Neuronal stem cell (in vitro differentiated cells): ENCODE measurements around the gene UBE2E1.

ENCODE experiments used
- DNase-seq: peaks from one replicate; pipeline ENCODE4 v3.0.0-alpha.2; 2013; ENCODE audit warnings: low spot score
- H2AFZ ChIP-seq: one replicate; pipeline ENCODE4 v1.6.1; 2013; ENCODE audit warnings: mild to moderate bottlenecking, low read length, inconsistent platforms
- H2AK5ac ChIP-seq: 2 replicates; pipeline ENCODE4 v1.6.1; 2013; ENCODE audit warnings: low read depth, mild to moderate bottlenecking, inconsistent platforms, low read length, moderate library complexity, mixed read lengths
- H2BK120ac ChIP-seq: 2 replicates; pipeline ENCODE4 v1.6.1; 2013; ENCODE audit warnings: low read depth, mild to moderate bottlenecking, inconsistent platforms, low read length, moderate library complexity, mixed read lengths
- H2BK12ac ChIP-seq: one replicate; pipeline ENCODE4 v1.6.1; 2013; ENCODE audit warnings: low read length, inconsistent platforms
- H2BK15ac ChIP-seq: 2 replicates; pipeline ENCODE4 v1.6.1; 2013; ENCODE audit warnings: mild to moderate bottlenecking, low read length, inconsistent platforms, mixed read lengths
- H2BK5ac ChIP-seq: one replicate; pipeline ENCODE4 v1.6.1; 2013; ENCODE audit warnings: inconsistent platforms, mild to moderate bottlenecking, low read length, moderate library complexity
- H3K14ac ChIP-seq: one replicate; pipeline ENCODE4 v1.6.1; 2013; ENCODE audit warnings: low read length, inconsistent platforms
- H3K18ac ChIP-seq: 2 replicates; pipeline ENCODE4 v1.6.1; 2013; ENCODE audit warnings: low read length, inconsistent platforms
- H3K23ac ChIP-seq: 2 replicates; pipeline ENCODE4 v1.6.1; 2013; ENCODE audit warnings: low read depth, mild to moderate bottlenecking, mixed read lengths, low read length, inconsistent platforms; ENCODE audit not compliant: poor library complexity
- H3K27ac ChIP-seq: replicated peaks from 3 replicates; pipeline ENCODE4 v1.5.1; 2013; ENCODE audit warnings: low read length, inconsistent platforms
- H3K27me3 ChIP-seq, 3 experiments: 2 replicates each; pipeline ENCODE4 v1.6.1; 2013; ENCODE audit warnings: low read length in 3 of 3, mild to moderate bottlenecking in 2 of 3, inconsistent platforms in 1 of 3, low read depth in 1 of 3, mixed read lengths in 1 of 3, moderate library complexity in 1 of 3; ENCODE audit not compliant: control insufficient read depth in 3 of 3, insufficient read depth in 3 of 3
- H3K36me3 ChIP-seq, 2 donors: replicated peaks in 1 of 2; 2 replicates each; pipeline ENCODE4 v1.6.1; 2013; ENCODE audit warnings: low read length in 2 of 2; ENCODE audit not compliant: control insufficient read depth in 2 of 2, insufficient read depth in 2 of 2
- H3K4ac ChIP-seq: 2 replicates; pipeline ENCODE4 v1.6.1; 2013; ENCODE audit warnings: inconsistent platforms, mild to moderate bottlenecking, low read length, moderate library complexity
- H3K4me1 ChIP-seq, 2 donors: 1 replicate in 1 of 2; 2 replicates in 1 of 2; pipeline ENCODE4 v1.6.1; 2013; ENCODE audit warnings: low read length in 2 of 2, low read depth in 1 of 2; ENCODE audit not compliant: control insufficient read depth in 2 of 2, insufficient read depth in 1 of 2
- H3K4me2 ChIP-seq: one replicate; pipeline ENCODE4 v1.6.1; 2013; ENCODE audit warnings: mild to moderate bottlenecking, low read length, inconsistent platforms; ENCODE audit not compliant: insufficient read depth, poor library complexity, severe bottlenecking
- H3K4me3 ChIP-seq, 2 donors: 2 replicates each; pipeline ENCODE4 v1.5.1; 2013; ENCODE audit warnings: low read length in 2 of 2, mild to moderate bottlenecking in 2 of 2, inconsistent platforms in 1 of 2, moderate library complexity in 1 of 2
- H3K79me1 ChIP-seq: one replicate; pipeline ENCODE4 v1.6.1; 2013; ENCODE audit warnings: low read depth, mild to moderate bottlenecking, inconsistent platforms, low read length, moderate library complexity
- H3K9ac ChIP-seq: one replicate; pipeline ENCODE4 v1.6.1; 2013; ENCODE audit warnings: mild to moderate bottlenecking, low read depth, low read length, inconsistent platforms; ENCODE audit not compliant: poor library complexity
- H3K9me3 ChIP-seq, 2 donors: replicated peaks in 1 of 2; 2 replicates each; pipeline versions ENCODE3 to v1.6.1; 2013; ENCODE audit warnings: low read length in 2 of 2, mild to moderate bottlenecking in 2 of 2, inconsistent platforms in 1 of 2, low read depth in 1 of 2, mixed read lengths in 1 of 2, moderate library complexity in 1 of 2; ENCODE audit not compliant: control insufficient read depth in 2 of 2, insufficient read depth in 1 of 2
- H4K8ac ChIP-seq: one replicate; pipeline ENCODE4 v1.6.1; 2013; ENCODE audit warnings: low read depth, mild to moderate bottlenecking, inconsistent platforms, low read length, moderate library complexity
- H4K91ac ChIP-seq: one replicate; pipeline ENCODE4 v1.6.1; 2013; ENCODE audit warnings: low read length, low read depth, mild to moderate bottlenecking, inconsistent platforms; ENCODE audit not compliant: poor library complexity
- WGBS, 2 donors: extraction: QIAGEN DNeasy Blood & Tissue Kit; methylation state at CpG; one replicate each; pipeline ENCODE4 v1.1.7; 2013; ENCODE audit warnings: missing lambda C conversion rate in 2 of 2, mixed read lengths in 1 of 2; ENCODE audit not compliant: insufficient read length in 2 of 2, insufficient replicate concordance in 1 of 2; ENCODE audit errors: extremely low coverage in 2 of 2; 5-methylcytosine and 5-hydroxymethylcytosine counted together

The UBE2E1 gene

DNA sequence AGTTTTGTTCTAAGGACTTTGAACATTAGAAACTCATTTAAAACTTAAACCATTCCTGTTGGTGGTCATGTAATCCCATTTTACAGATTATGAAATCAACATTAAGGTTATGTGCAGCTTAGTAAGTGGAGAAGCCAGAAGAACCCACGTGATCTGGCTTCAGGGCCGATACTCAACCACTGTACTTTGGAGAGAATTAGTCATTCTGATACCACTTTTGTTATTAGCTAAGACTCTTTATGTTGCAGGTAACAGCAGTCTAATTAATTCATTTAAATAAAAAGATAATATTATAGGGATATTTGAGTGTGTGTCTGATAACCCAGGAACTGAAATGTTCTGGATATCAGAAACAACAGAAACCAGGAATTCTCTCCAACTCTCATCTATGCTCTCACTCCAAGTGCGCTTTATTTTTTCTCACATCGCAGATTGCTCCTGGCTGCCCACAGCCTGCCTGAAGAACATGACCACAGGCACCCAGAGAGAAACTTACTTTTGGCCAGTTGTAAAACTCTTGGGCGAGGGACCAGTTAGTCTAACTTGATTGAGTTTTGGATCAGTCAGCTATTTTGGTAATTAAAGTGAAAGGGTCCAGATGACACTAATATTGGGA lies 25.2 kb downstream of the UBE2E1 start:
- no peak overlapping the region for H3K9ac ChIP-seq
- no peak overlapping the region for H3K4me2 ChIP-seq
- no peak overlapping the region for H2BK120ac ChIP-seq
- no peak overlapping the region for H2BK5ac ChIP-seq
- H2AFZ ChIP-seq, result no peak overlapping the region
- H3K23ac ChIP-seq, result no peak overlapping the region
- no peak overlapping the region for H3K4ac ChIP-seq
- H3K36me3 ChIP-seq, result no peaks in the 10 kb centered on the region
- no peak overlapping the region for H3K14ac ChIP-seq
- H2BK15ac ChIP-seq, result no peak overlapping the region
- peaks cover 2% of the 10 kb centered on the region for H3K79me1 ChIP-seq
- H2AK5ac ChIP-seq, result no peak overlapping the region
- no peak overlapping the region for H4K91ac ChIP-seq
- no peaks in the 10 kb centered on the region for H3K27me3 ChIP-seq
- no peak overlapping the region for H3K27ac ChIP-seq
- H3K4me1 ChIP-seq, result peaks cover 10 to 14% of the 10 kb centered on the region in 2 donors
- no peak for DNase-seq
- H4K8ac ChIP-seq, result no peak overlapping the region
- H3K4me3 ChIP-seq, result no peak overlapping the region
- H3K18ac ChIP-seq, result no peak overlapping the region
- WGBS, 2 donors, result no CpG with 5 or more reads among the region's 5 CpGs
- no peak overlapping the region for H2BK12ac ChIP-seq
- H3K9me3 ChIP-seq, result no peaks in the 10 kb centered on the region

DNA sequence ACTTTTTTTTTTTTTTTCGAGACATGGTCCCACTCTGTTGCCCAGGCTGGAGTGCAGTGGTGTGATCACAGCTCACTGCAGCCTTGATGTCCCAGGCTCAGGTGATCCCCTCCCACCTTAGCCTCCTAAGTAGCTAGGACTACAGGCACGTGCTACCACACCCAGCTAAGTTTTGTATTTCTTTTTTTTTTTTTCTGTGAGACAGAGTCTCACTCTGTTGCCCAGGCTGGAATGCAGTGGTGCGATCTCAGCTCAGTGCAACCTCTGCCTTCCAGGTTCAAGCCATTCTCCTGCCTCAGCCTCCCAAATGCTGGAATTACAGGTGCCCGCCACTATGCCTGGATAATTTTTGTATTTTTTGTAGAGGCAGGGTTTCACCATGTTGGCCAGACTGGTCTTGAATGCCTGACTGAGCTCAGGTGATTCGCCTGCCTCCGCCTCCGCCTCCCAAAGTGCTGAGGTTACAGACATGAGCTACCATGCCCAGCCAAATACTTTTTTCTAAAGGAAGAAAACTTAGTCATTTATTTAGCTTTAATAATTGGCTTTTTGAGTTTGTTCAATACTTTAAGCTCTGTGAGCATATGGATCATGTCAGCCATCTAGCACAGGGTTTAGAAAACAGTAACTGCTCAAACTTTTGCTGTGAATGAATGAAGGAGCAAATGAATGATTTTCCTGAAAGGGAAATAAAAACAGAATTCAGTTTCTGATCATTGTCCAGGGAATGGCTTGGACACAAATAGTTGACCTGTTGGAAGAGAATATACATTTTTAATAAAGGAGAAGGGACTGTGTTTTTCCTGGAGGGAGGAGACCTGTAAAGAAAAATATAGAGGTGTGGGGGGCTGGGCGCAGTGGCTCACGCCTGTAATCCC lies 26.0 kb downstream of the UBE2E1 start:
- Histone ChIP-seq H2AK5ac (no peak overlapping the region), H2BK12ac (no peak overlapping the region), H3K4me2 (no peak overlapping the region), H3K18ac (no peak overlapping the region), H3K14ac (no peak overlapping the region), H3K23ac (no peak overlapping the region), H4K91ac (no peak overlapping the region), H3K27me3 (no peaks in the 10 kb centered on the region), H3K4me3 (no peak overlapping the region), H3K9me3 (no peaks in the 10 kb centered on the region), H3K36me3 (no peaks in the 10 kb centered on the region), H3K4me1 (peaks cover 8 to 20% of the 10 kb centered on the region in 2 donors), H2BK15ac (no peak overlapping the region), H3K9ac (no peak overlapping the region), H2BK5ac (no peak overlapping the region), H2AFZ (no peak overlapping the region), H3K79me1 (peaks cover 2% of the 10 kb centered on the region), H3K27ac (no peak overlapping the region), H4K8ac (no peak overlapping the region), H3K4ac (no peak overlapping the region), H2BK120ac (no peak overlapping the region)
- DNase-seq, result no peak
- WGBS, 2 donors, result no CpG with 5 or more reads among the region's 9 CpGs

DNA sequence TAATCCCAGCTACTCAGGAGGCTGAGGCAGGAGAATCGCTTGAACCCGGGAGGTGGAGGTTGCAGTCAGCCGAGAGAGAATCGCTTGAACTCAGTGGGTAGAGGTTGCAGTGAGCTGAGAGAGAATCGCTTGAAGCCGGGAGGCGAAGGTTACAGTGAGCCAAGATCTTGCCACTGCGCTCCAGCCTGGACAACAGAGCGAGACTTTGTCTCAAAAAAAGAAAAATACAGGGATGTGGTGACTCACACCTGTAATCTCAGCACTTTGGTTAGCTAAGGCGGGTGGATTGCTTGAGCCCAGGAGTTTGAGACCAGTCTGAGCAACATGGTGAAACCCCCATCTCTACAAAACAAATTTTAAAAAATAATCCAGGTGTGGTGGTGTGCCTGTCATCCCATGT lies 26.8 kb downstream of the UBE2E1 start:
- peaks cover 2% of the 10 kb centered on the region for H3K79me1 ChIP-seq
- H2BK120ac ChIP-seq, result no peak overlapping the region
- no CpG with 5 or more reads among the region's 10 CpGs for WGBS, 2 donors
- H2BK12ac ChIP-seq, result no peak overlapping the region
- H3K18ac ChIP-seq, result no peak overlapping the region
- H3K27ac ChIP-seq, result no peak overlapping the region
- H3K4ac ChIP-seq, result no peak overlapping the region
- no peak overlapping the region for H2BK15ac ChIP-seq
- H3K4me2 ChIP-seq, result no peak overlapping the region
- no peak overlapping the region for H4K91ac ChIP-seq
- no peak for DNase-seq
- no peak overlapping the region for H3K14ac ChIP-seq
- H3K36me3 ChIP-seq, result no peaks in the 10 kb centered on the region
- H3K4me1 ChIP-seq, result peaks cover 8 to 20% of the 10 kb centered on the region in 2 donors
- no peak overlapping the region for H2AK5ac ChIP-seq
- H2BK5ac ChIP-seq, result no peak overlapping the region
- H3K9ac ChIP-seq, result no peak overlapping the region
- no peak overlapping the region for H4K8ac ChIP-seq
- H3K4me3 ChIP-seq, result no peak overlapping the region
- H3K9me3 ChIP-seq, result no peaks in the 10 kb centered on the region
- H2AFZ ChIP-seq, result no peak overlapping the region
- no peaks in the 10 kb centered on the region for H3K27me3 ChIP-seq
- no peak overlapping the region for H3K23ac ChIP-seq

DNA sequence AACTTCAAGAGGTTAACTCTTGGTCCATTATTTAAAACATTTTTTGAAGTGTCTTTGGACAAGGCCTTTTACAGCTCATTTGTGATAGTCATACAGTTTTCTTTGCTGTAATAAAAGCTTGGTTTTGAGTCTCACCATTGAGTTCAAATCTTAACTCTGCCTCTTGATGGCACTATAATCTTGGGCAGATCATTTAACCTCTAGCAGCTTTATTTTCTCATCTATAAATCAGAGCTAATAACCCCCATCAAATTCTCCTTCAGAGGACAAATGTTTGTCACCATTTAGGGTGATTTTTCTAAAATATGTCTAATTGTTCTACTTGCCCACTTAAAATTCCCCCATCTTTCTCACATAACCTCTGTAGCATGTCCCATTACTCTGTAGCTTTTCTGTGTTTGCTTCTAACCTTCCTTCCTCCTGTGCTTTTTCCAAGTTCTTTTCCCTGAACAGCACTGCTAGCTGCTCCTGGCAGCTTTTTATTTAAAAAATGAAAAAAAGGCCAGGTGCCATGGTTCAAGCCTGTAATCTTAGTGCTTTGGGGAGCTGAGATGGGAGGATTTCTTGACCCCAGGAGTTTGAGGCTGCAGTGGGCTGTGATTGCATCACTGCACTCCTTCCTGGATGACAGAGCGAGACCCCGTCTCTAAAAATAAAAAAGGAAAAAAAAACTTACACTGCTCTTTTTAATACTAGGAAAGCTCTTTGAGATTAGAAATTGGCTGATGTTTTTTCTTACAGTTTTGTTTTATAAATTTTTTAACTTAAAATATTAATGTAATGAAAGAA lies 28.5 kb downstream of the UBE2E1 start:
- no peak for DNase-seq
- Histone ChIP-seq H2BK15ac (no peak overlapping the region), H4K91ac (no peak overlapping the region), H2BK5ac (no peak overlapping the region), H2BK120ac (no peak overlapping the region), H2AFZ (no peak overlapping the region), H2BK12ac (no peak overlapping the region), H3K4me3 (no peak overlapping the region), H3K9ac (no peak overlapping the region), H3K14ac (no peak overlapping the region), H3K36me3 (no peaks in the 10 kb centered on the region), H3K18ac (no peak overlapping the region), H3K4me1 (peaks cover 7 to 20% of the 10 kb centered on the region in 2 donors), H3K4me2 (no peak overlapping the region), H3K27me3 (no peaks in the 10 kb centered on the region), H3K23ac (no peak overlapping the region), H3K4ac (no peak overlapping the region), H3K79me1 (peaks cover 2% of the 10 kb centered on the region), H4K8ac (no peak overlapping the region), H2AK5ac (no peak overlapping the region), H3K9me3 (no peaks in the 10 kb centered on the region), H3K27ac (no peak overlapping the region)
- WGBS, 2 donors, result no CpG with 5 or more reads among the region's 2 CpGs
